K562 (cell line): ENCODE results near the gene CATSPER4. TPM values are rescaled to one million over a fixed set of nuclear protein-coding genes. Genes with fewer than 3 reads are reported as not detected.
A peak's percentile ranks its signal among the peaks of the same experiment; 100 is the strongest.

Source experiments
- ATF6 ChIP-seq: sonication (generic); formaldehyde crosslinking; IDR thresholded peaks from 2 replicates; pipeline ENCODE4 v1.4.0; 2020; ENCODE audit warnings: mild to moderate bottlenecking, missing genetic modification reagents
- BCOR ChIP-seq: fragments of 450-650 bp; IDR thresholded peaks from 2 replicates; pipeline ENCODE4 v1.6.1; 2016
- DNMT1 ChIP-seq: fragments of 450-650 bp; IDR thresholded peaks from 2 replicates; pipeline ENCODE4 v1.6.1; 2016; ENCODE audit warnings: antibody characterized with exemption, mild to moderate bottlenecking
- EP300 ChIP-seq: IDR thresholded peaks from 2 replicates; pipeline ENCODE4 v1.6.1; 2012; ENCODE audit warnings: low read length, improper control_type of control experiment
- EZH2 ChIP-seq: IDR thresholded peaks from 2 replicates; pipeline ENCODE4 v1.6.1; 2012; ENCODE audit warnings: low read depth, mild to moderate bottlenecking, inconsistent platforms, low read length, borderline replicate concordance
- FUS ChIP-seq: fragments of 200-400 bp; formaldehyde crosslinking; optimal IDR thresholded peaks from 2 replicates; pipeline ENCODE3; 2017; ENCODE audit warnings: low read depth, low read length
- HMBOX1 ChIP-seq: sonication (generic); IDR thresholded peaks from 2 replicates; pipeline ENCODE4 v1.6.1; 2016
- JUND ChIP-seq, 2 experiments: IDR thresholded peaks; 2 replicates in 1 of 2; 3 replicates in 1 of 2; pipeline ENCODE4 v1.6.1; 2011; ENCODE audit warnings: borderline replicate concordance in 2 of 2, low read depth in 2 of 2, low read length in 2 of 2, improper control_type of control experiment in 1 of 2, missing biosample characterization in 1 of 2, missing genetic modification characterization in 1 of 2, missing genetic modification reagents in 1 of 2
- L3MBTL2 ChIP-seq: fragments of 450-650 bp; IDR thresholded peaks from 2 replicates; pipeline ENCODE4 v1.6.1; 2016; ENCODE audit warnings: mild to moderate bottlenecking, moderate library complexity
- MBD2 ChIP-seq: sonication (generic); IDR thresholded peaks from 2 replicates; pipeline ENCODE4 v1.6.1; 2016; ENCODE audit warnings: low read depth, borderline replicate concordance
- MLLT1 ChIP-seq, 2 experiments: fragments of 450-650 bp; IDR thresholded peaks; 2 replicates each; pipeline ENCODE4 v1.6.1; 2016
- NFIC ChIP-seq: fragments of 450-650 bp; IDR thresholded peaks from 2 replicates; pipeline ENCODE4 v1.6.1; 2017; ENCODE audit warnings: mild to moderate bottlenecking, inconsistent platforms
- RAD51 ChIP-seq: fragments of 450-650 bp; IDR thresholded peaks from 2 replicates; pipeline ENCODE4 v1.7.1; 2016; ENCODE audit warnings: low read depth, mild to moderate bottlenecking, borderline replicate concordance
- RCOR1 ChIP-seq, 2 experiments: IDR thresholded peaks; 2 replicates each; pipeline ENCODE4 v1.6.1; 2012; ENCODE audit warnings: low read depth in 2 of 2, low read length in 2 of 2, borderline replicate concordance in 1 of 2, improper control_type of control experiment in 1 of 2
- TCF3 ChIP-seq: sonication (generic); formaldehyde crosslinking; IDR thresholded peaks from 2 replicates; pipeline ENCODE4 v1.4.0; 2020; ENCODE audit warnings: mild to moderate bottlenecking, missing genetic modification reagents
- TRIM24 ChIP-seq, 2 experiments: fragments of 450-650 bp; IDR thresholded peaks; 2 replicates each; pipeline ENCODE4 v1.6.1; 2016
- ZBED1 ChIP-seq: IDR thresholded peaks from 2 replicates; pipeline ENCODE4 v1.6.1; 2014
- ZFP30 ChIP-seq: fragments of 250-450 bp; sonication (Bioruptor Pico); IDR thresholded peaks from 2 replicates; pipeline ENCODE4 v1.8.0; 2022; ENCODE audit warnings: moderate library complexity, mild to moderate bottlenecking, inconsistent platforms, borderline replicate concordance
- ZNF785 ChIP-seq: fragments of 250-450 bp; sonication (Bioruptor Pico); IDR thresholded peaks from 2 replicates; pipeline ENCODE4 v1.4.0; 2020; ENCODE audit warnings: mild to moderate bottlenecking
- ZZZ3 ChIP-seq: fragments of 450-650 bp; IDR thresholded peaks from 2 replicates; pipeline ENCODE4 v1.6.1; 2016; ENCODE audit warnings: antibody characterized with exemption, mild to moderate bottlenecking, moderate library complexity
- polyA plus RNA-seq, 8 experiments: library from polyadenylated mRNA; depleted of rRNA in 4 of 8; stranded (reverse) in 5 of 8; unstranded in 3 of 8; fragments of >200 nt; fragmentation: Nextera tagmentation in 2 of 8; fragmentation: Illumina TruSeq in 1 of 8; extraction: Ambion mirVana in 2 of 8; extraction: Trizol in 1 of 8; gene quantifications; 2 replicates each; pipeline versions ENCODE4 v1.2.1 to v1.2.3, GENCODE V29; 2011 to 2014; ENCODE audit warnings: inconsistent platforms in 1 of 8, missing spikeins in 1 of 8
- total RNA-seq, 7 experiments: library from RNA; depleted of rRNA in 6 of 7; stranded (reverse); fragments of >200 nt in 6 of 7; fragmentation: Illumina TruSeq in 2 of 7; extraction: Trizol in 2 of 7; gene quantifications; 2 replicates each; pipeline versions ENCODE4 v1.2.1 to v1.2.3, GENCODE V29; 2011 to 2021; ENCODE audit warnings: low replicate concordance in 1 of 7
- TF ChIP-seq, protein P1 (sequence below): sonication (generic); formaldehyde crosslinking; IDR thresholded peaks from 2 replicates; pipeline ENCODE4 v1.9.0; 2022; ENCODE audit warnings: mild to moderate bottlenecking, missing genetic modification reagents
- TF ChIP-seq, protein P2 (sequence below): fragments of 250-450 bp; sonication (Bioruptor Pico); IDR thresholded peaks from 2 replicates; pipeline ENCODE4 v1.5.0; 2020; ENCODE audit warnings: mild to moderate bottlenecking

Gene CATSPER4
- total and polyA plus RNA-seq, 9 of the 15 experiments (the other 6 are each of a cell fraction or from before 2014, with no cell fraction given), result 0.04 to 0.13 TPM; not detected in 7

GRCh38 chr1:26234644-26235370 lies 44.4 kb downstream of the CATSPER4 start (continued):
- TF ChIP-seq, protein P1, sequence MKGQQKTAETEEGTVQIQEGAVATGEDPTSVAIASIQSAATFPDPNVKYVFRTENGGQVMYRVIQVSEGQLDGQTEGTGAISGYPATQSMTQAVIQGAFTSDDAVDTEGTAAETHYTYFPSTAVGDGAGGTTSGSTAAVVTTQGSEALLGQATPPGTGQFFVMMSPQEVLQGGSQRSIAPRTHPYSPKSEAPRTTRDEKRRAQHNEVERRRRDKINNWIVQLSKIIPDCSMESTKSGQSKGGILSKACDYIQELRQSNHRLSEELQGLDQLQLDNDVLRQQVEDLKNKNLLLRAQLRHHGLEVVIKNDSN (CRISPR knock-in tag), result peak; percentile 34; the same call in 1 of the 2 replicates
- TF ChIP-seq RCOR1 (IDR thresholded peaks at IDR 0.05; ENCODE audit: borderline replicate concordance in 1 of 2, low read depth in 2 of 2, low read length in 2 of 2) (0 out of 4 replicates have a peak, but pooled peaks of 1 of the 2 experiments have one; percentile 34), FUS (no peak), MLLT1 (IDR thresholded peaks at IDR 0.05) (peak; percentile 12 to 55; a peak in 2 of 4 replicates), RAD51 (peak; percentile 8; the same call in 1 of the 2 replicates), TRIM24 (IDR thresholded peaks at IDR 0.05) (peak in 1 of 2 experiments; percentile 20; a peak in 1 of 4 replicates), BCOR (peak; percentile 16; the same call in 1 of the 2 replicates), ZBED1 (no peak), ZZZ3 (no peak), TCF3 (CRISPR knock-in tag) (peak; percentile 18; the same call in 1 of the 2 replicates), JUND (IDR thresholded peaks at IDR 0.05; ENCODE audit: borderline replicate concordance, low read depth, low read length) (no peak), JUND (tag; IDR thresholded peaks at IDR 0.05; ENCODE audit: borderline replicate concordance, low read depth, low read length) (peak; percentile 27; the same call in 1 of the 3 replicates), ZFP30 (CRISPR knock-in tag) (no peak), ATF6 (CRISPR knock-in tag) (peak; percentile 58; the same call in 1 of the 2 replicates), EP300 (peak; percentile 22; the same call in 1 of the 2 replicates), DNMT1 (no peak), ZNF785 (CRISPR knock-in tag) (no peak), L3MBTL2 (peak; percentile 59), MBD2 (no peak), NFIC (peak; percentile 91), EZH2 (no peak), HMBOX1 (peak; percentile 27; the same call in 1 of the 2 replicates)
- TF ChIP-seq, protein P2, sequence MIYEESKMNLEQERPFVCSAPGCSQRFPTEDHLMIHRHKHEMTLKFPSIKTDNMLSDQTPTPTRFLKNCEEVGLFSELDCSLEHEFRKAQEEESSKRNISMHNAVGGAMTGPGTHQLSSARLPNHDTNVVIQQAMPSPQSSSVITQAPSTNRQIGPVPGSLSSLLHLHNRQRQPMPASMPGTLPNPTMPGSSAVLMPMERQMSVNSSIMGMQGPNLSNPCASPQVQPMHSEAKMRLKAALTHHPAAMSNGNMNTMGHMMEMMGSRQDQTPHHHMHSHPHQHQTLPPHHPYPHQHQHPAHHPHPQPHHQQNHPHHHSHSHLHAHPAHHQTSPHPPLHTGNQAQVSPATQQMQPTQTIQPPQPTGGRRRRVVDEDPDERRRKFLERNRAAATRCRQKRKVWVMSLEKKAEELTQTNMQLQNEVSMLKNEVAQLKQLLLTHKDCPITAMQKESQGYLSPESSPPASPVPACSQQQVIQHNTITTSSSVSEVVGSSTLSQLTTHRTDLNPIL (CRISPR knock-in tag), result 0 out of 2 replicates have a peak, but pooled peaks have one; percentile 62
